H9 (cell line): ENCODE data around the gene CYTH3. TPM values are rescaled to one million over a fixed set of nuclear protein-coding genes. Genes with fewer than 3 reads are reported as not detected.

Source experiments
- DNase-seq: peaks from one replicate; pipeline ENCODE4 v3.0.0-alpha.2; 2017
- H2AFZ ChIP-seq: one replicate; pipeline ENCODE4 v1.6.1; 2013; ENCODE audit warnings: mild to moderate bottlenecking, low read length, control low read depth, moderate library complexity
- H2AK5ac ChIP-seq: 2 replicates; pipeline ENCODE4 v1.6.1; 2013; ENCODE audit warnings: low read length, control low read depth, mixed read lengths; ENCODE audit not compliant: insufficient read length
- H2BK120ac ChIP-seq: one replicate; pipeline ENCODE4 v1.6.1; 2013; ENCODE audit warnings: low read depth, mild to moderate bottlenecking, low read length, control low read depth, inconsistent platforms; ENCODE audit not compliant: poor library complexity, severe bottlenecking
- H2BK12ac ChIP-seq: 2 replicates; pipeline ENCODE4 v1.6.1; 2013; ENCODE audit warnings: low read length, control low read depth, mixed read lengths, low read depth; ENCODE audit not compliant: insufficient read length
- H2BK15ac ChIP-seq: 2 replicates; pipeline ENCODE4 v1.6.1; 2013; ENCODE audit warnings: low read depth, low read length, control low read depth
- H2BK20ac ChIP-seq: one replicate; pipeline ENCODE4 v1.6.1; 2013; ENCODE audit warnings: low read depth, mild to moderate bottlenecking, low read length, control low read depth, inconsistent platforms; ENCODE audit not compliant: poor library complexity, severe bottlenecking
- H2BK5ac ChIP-seq: 2 replicates; pipeline ENCODE4 v1.6.1; 2013; ENCODE audit warnings: low read length, control low read depth, mixed read lengths; ENCODE audit not compliant: insufficient read length
- H3K14ac ChIP-seq: 2 replicates; pipeline ENCODE4 v1.6.1; 2013; ENCODE audit warnings: low read length, control low read depth; ENCODE audit not compliant: insufficient read depth
- H3K18ac ChIP-seq: 2 replicates; pipeline ENCODE4 v1.6.1; 2013; ENCODE audit warnings: low read depth, mild to moderate bottlenecking, mixed read lengths, low read length, control low read depth; ENCODE audit not compliant: insufficient read length
- H3K23ac ChIP-seq: 2 replicates; pipeline ENCODE4 v1.6.1; 2013; ENCODE audit warnings: low read length, control low read depth, mixed read lengths, low read depth; ENCODE audit not compliant: insufficient read length
- H3K23me2 ChIP-seq: 2 replicates; pipeline ENCODE4 v1.6.1; 2013; ENCODE audit warnings: low read depth, mild to moderate bottlenecking, mixed read lengths, low read length, control low read depth; ENCODE audit not compliant: insufficient read length, poor library complexity, severe bottlenecking
- H3K27ac ChIP-seq: 2 replicates; pipeline ENCODE4 v1.5.1; 2013; ENCODE audit warnings: low read length, control low read depth, mixed read lengths, low read depth; ENCODE audit not compliant: insufficient read length
- H3K27me3 ChIP-seq: 2 replicates; pipeline ENCODE4 v1.6.1; 2013; ENCODE audit warnings: low read length, control low read depth, inconsistent platforms; ENCODE audit not compliant: insufficient read depth
- H3K4ac ChIP-seq: 2 replicates; pipeline ENCODE4 v1.6.1; 2013; ENCODE audit warnings: low read depth, mild to moderate bottlenecking, control low read depth, inconsistent platforms, low read length, moderate library complexity
- H3K4me1 ChIP-seq: 2 replicates; pipeline ENCODE4 v1.6.1; 2013; ENCODE audit warnings: low read length, control low read depth, inconsistent platforms; ENCODE audit not compliant: insufficient read depth
- H3K4me2 ChIP-seq: 2 replicates; pipeline ENCODE4 v1.6.1; 2013; ENCODE audit warnings: low read length, control low read depth, mixed read lengths; ENCODE audit not compliant: insufficient read length, insufficient read depth
- H3K56ac ChIP-seq: 2 replicates; pipeline ENCODE4 v1.6.1; 2013; ENCODE audit warnings: low read depth, mild to moderate bottlenecking, mixed read lengths, low read length, control low read depth; ENCODE audit not compliant: insufficient read length
- H3K79me1 ChIP-seq: 2 replicates; pipeline ENCODE4 v1.6.1; 2013; ENCODE audit warnings: low read depth, mild to moderate bottlenecking, moderate library complexity, low read length, control low read depth, inconsistent platforms; ENCODE audit not compliant: insufficient read depth, poor library complexity, severe bottlenecking
- H3K79me2 ChIP-seq: 2 replicates; pipeline ENCODE4 v1.6.1; 2013; ENCODE audit warnings: low read length, control low read depth, inconsistent platforms; ENCODE audit not compliant: insufficient read depth
- H3K9ac ChIP-seq: 2 replicates; pipeline ENCODE4 v1.6.1; 2013; ENCODE audit warnings: low read length, control low read depth, mixed read lengths; ENCODE audit not compliant: insufficient read length; ENCODE audit errors: extremely low read depth
- H3K9me3 ChIP-seq: one replicate; pipeline ENCODE4 v1.6.1; 2013; ENCODE audit warnings: low read depth, low read length, inconsistent platforms; ENCODE audit not compliant: control insufficient read depth
- H3T11ph ChIP-seq: one replicate; pipeline ENCODE4 v1.6.1; 2013; ENCODE audit warnings: mild to moderate bottlenecking, low read length, control low read depth, inconsistent platforms
- H4K20me1 ChIP-seq: one replicate; pipeline ENCODE4 v1.6.1; 2013; ENCODE audit not compliant: control insufficient read depth, insufficient read length, insufficient read depth
- H4K5ac ChIP-seq: 2 replicates; pipeline ENCODE4 v1.6.1; 2013; ENCODE audit warnings: low read depth, mild to moderate bottlenecking, mixed read lengths, low read length, control low read depth; ENCODE audit not compliant: insufficient read length
- H4K8ac ChIP-seq: replicated peaks from 2 replicates; pipeline ENCODE4 v1.6.1; 2013; ENCODE audit warnings: low read length, control low read depth, mixed read lengths, low read depth; ENCODE audit not compliant: insufficient read length
- H4K91ac ChIP-seq: 2 replicates; pipeline ENCODE4 v1.6.1; 2013; ENCODE audit warnings: low read depth, mild to moderate bottlenecking, moderate library complexity, mixed read lengths, low read length, control low read depth; ENCODE audit not compliant: insufficient read length
- H3K27ac Mint-ChIP-seq, 3 experiments: 2 replicates in 2 of 3; 3 replicates in 1 of 3; pipeline ENCODE4 v1.8.0; 2020 to 2021; ENCODE audit warnings: mixed read lengths in 3 of 3, mild to moderate bottlenecking in 1 of 3, moderate library complexity in 1 of 3
- H3K27me3 Mint-ChIP-seq: 2 replicates; pipeline ENCODE4 v1.8.0; 2021; ENCODE audit warnings: low read depth, mild to moderate bottlenecking, moderate library complexity, mixed read lengths
- H3K36me3 Mint-ChIP-seq, 3 experiments: 2 replicates in 2 of 3; 3 replicates in 1 of 3; pipeline ENCODE4 v1.8.0; 2020 to 2021; ENCODE audit warnings: low read depth in 3 of 3, mixed read lengths in 3 of 3; ENCODE audit not compliant: insufficient read depth in 1 of 3
- H3K4me1 Mint-ChIP-seq, 2 experiments: 2 replicates each; pipeline ENCODE4 v1.8.0; 2020; ENCODE audit warnings: mixed read lengths in 2 of 2
- H3K4me3 Mint-ChIP-seq, 2 experiments: 2 replicates in 1 of 2; 3 replicates in 1 of 2; pipeline ENCODE4 v1.8.0; 2020 to 2021; ENCODE audit warnings: mild to moderate bottlenecking in 2 of 2, mixed read lengths in 2 of 2, moderate library complexity in 1 of 2
- H3K9me3 Mint-ChIP-seq, 2 experiments: 2 replicates in 1 of 2; 3 replicates in 1 of 2; pipeline ENCODE4 v1.8.0; 2020; ENCODE audit warnings: mild to moderate bottlenecking in 2 of 2, mixed read lengths in 2 of 2, moderate library complexity in 1 of 2
- CTCF ChIP-seq: fragments of 200-600 bp; sonication (generic); conservative IDR thresholded peaks from 3 replicates; pipeline ENCODE4 v1.8.0; 2021; ENCODE audit warnings: antibody characterized with exemption, mild to moderate bottlenecking
- WGBS: extraction: QIAGEN DNeasy Blood & Tissue Kit; methylation state at CpG from one replicate; pipeline ENCODE4 v1.1.7; 2013; ENCODE audit warnings: missing lambda C conversion rate, low lambda C conversion rate, mixed read lengths; ENCODE audit not compliant: insufficient read length; ENCODE audit errors: extremely low coverage; 5-methylcytosine and 5-hydroxymethylcytosine counted together
- total RNA-seq: library from RNA; stranded (reverse); gene quantifications from 2 replicates; pipeline ENCODE4 v1.2.1, GENCODE V29; 2021

Gene CYTH3
- total RNA-seq, 1 experiment from 2014 or later, result 12.3 TPM

- Histone ChIP-seq H3K23me2 (peaks cover 3% of the 10 kb centered on the region), H3K27ac (no peak overlapping the region), H3K23ac (no peak overlapping the region), H4K20me1 (no peaks in the 10 kb centered on the region), H3T11ph (no peak overlapping the region), H2AK5ac (no peak overlapping the region), H2AFZ (no peak overlapping the region), H3K79me2 (no peaks in the 10 kb centered on the region), H4K91ac (no peak overlapping the region), H4K5ac (no peak overlapping the region), H3K4me2 (no peak overlapping the region), H3K18ac (no peak overlapping the region), H2BK120ac (no peak overlapping the region), H2BK12ac (no peak overlapping the region), H3K4ac (no peak overlapping the region), H4K8ac (no peak overlapping the region), H3K9ac (no peak overlapping the region), H2BK15ac (no peak overlapping the region), H3K27me3 (no peaks in the 10 kb centered on the region), H3K14ac (no peak overlapping the region), H2BK20ac (no peak overlapping the region), H3K56ac (no peak overlapping the region), H2BK5ac (no peak overlapping the region), H3K4me1 (no peaks in the 10 kb centered on the region; the same call in 1 of the 2 replicates), H3K79me1 (no peaks in the 10 kb centered on the region), H3K9me3 (no peaks in the 10 kb centered on the region)
- no peak for DNase-seq
- Mint-ChIP-seq H3K27ac (no peak overlapping the region), H3K9me3 (no peaks in the 10 kb centered on the region), H3K4me3 (no peak overlapping the region), H3K36me3 (no peaks in the 10 kb centered on the region), H3K27me3 (peaks cover 8% of the 10 kb centered on the region), H3K4me1 (peaks cover 14 to 16% of the 10 kb centered on the region in 2 experiments)
- no CpG with 5 or more reads among the region's 4 CpGs for WGBS
- TF ChIP-seq CTCF, result no peak
Measured at GRCh38 chr7:6277476-6277875, 5.1 kb upstream of the CYTH3 start.
